Activated CD4-positive, CD25-positive, alpha-beta regulatory T cell treated with anti-CD3 and anti-CD28 coated beads, Interleukin-2, amount 50 U/mL, for 16 hours (primary cell): ENCODE data around the gene MYO9A.
"Not testable (repeated sequence)": the region's sequence is repeated elsewhere in the genome, so short reads cannot be mapped to it uniquely, and the experiment has no call there.

Experiments used
- DNase-seq: peaks from one replicate; pipeline ENCODE4 v3.0.0-alpha.2; 2020; ENCODE audit warnings: low read depth, low spot score

MYO9A gene

GRCh38 chr15:71874245-71874644 is 243.7 kb downstream of the MYO9A start:
- no peak for DNase-seq

GRCh38 chr15:71858232-71858631 is 259.7 kb downstream of the MYO9A start:
- not testable (repeated sequence) for DNase-seq

GRCh38 chr15:71853543-71853942 is 264.4 kb downstream of the MYO9A start:
- no peak for DNase-seq

- no peak for DNase-seq
Measured at GRCh38 chr15:71844916-71845315, 273.0 kb downstream of the MYO9A start.

GRCh38 chr15:71841563-71841962 is 276.4 kb downstream of the MYO9A start:
- DNase-seq, result no peak

GRCh38 chr15:71830981-71831380 is 287.0 kb downstream of the MYO9A start:
- DNase-seq, result no peak

GRCh38 chr15:71826196-71826595 is 291.8 kb downstream of the MYO9A start:
- no peak for DNase-seq

- no peak for DNase-seq
Measured at GRCh38 chr15:71825021-71825730, 292.8 kb downstream of the MYO9A start.

GRCh38 chr15:71823801-71824200 is 294.1 kb downstream of the MYO9A start:
- no peak for DNase-seq

- DNase-seq, result no peak
Measured at GRCh38 chr15:71822890-71823630, 294.9 kb downstream of the MYO9A start.

GRCh38 chr15:71821547-71822129 is 296.3 kb downstream of the MYO9A start:
- DNase-seq, result no peak

- no peak for DNase-seq
Measured at GRCh38 chr15:71820127-71820526, 297.8 kb downstream of the MYO9A start.

GRCh38 chr15:71817351-71817750 is 300.6 kb downstream of the MYO9A start:
- DNase-seq, result no peak

GRCh38 chr15:71815301-71815700 is 302.6 kb downstream of the MYO9A start:
- no peak for DNase-seq

- no peak for DNase-seq
Measured at GRCh38 chr15:71813723-71814470, 304.1 kb downstream of the MYO9A start.

GRCh38 chr15:71812966-71813722 is 304.8 kb downstream of the MYO9A start:
- DNase-seq, result no peak

GRCh38 chr15:71811752-71812735 is 305.9 kb downstream of the MYO9A start:
- DNase-seq, result no peak

GRCh38 chr15:71811036-71811736 is 306.8 kb downstream of the MYO9A start:
- DNase-seq, result no peak

GRCh38 chr15:71810256-71811035 is 307.5 kb downstream of the MYO9A start, which contains the start of gene NR2E3:
NR2E3 (plus strand) TSS chr15:71810554; CDS start chr15:71810744, 190 bp downstream.
- DNase-seq, result no peak
